Right atrium auricular region (tissue), 2 donors: ENCODE measurements around the gene PYHIN1. TPM values are rescaled to one million over a fixed set of nuclear protein-coding genes. Genes with fewer than 3 reads are reported as not detected.

Experiments
- DNase-seq: peaks from one replicate; pipeline ENCODE4 v3.0.0-alpha.2; 2019; ENCODE audit warnings: low spot score
- H3K27ac ChIP-seq, 2 donors: fragments of 200-600 bp; sonication (generic); 1 replicate in 1 of 2; 2 replicates in 1 of 2; pipeline ENCODE4 v1.5.1; 2016 to 2019
- H3K27me3 ChIP-seq, 2 donors: fragments of 200-600 bp; sonication (generic); one replicate each; pipeline versions ENCODE4 v1.5.1 to v1.6.0; 2017 to 2019
- H3K36me3 ChIP-seq: fragments of 200-600 bp; sonication (generic); one replicate; pipeline ENCODE4 v1.5.1; 2016
- H3K4me1 ChIP-seq, 2 donors: fragments of 200-600 bp; sonication (generic); one replicate each; pipeline versions ENCODE4 v1.5.1 to v1.6.0; 2017 to 2019
- H3K4me3 ChIP-seq, 2 donors: fragments of 200-600 bp; sonication (generic); 1 replicate in 1 of 2; 2 replicates in 1 of 2; pipeline ENCODE4 v1.5.1; 2017 to 2019; ENCODE audit warnings: mild to moderate bottlenecking in 1 of 2, moderate library complexity in 1 of 2
- H3K9me3 ChIP-seq, 2 donors: fragments of 200-600 bp; sonication (generic); one replicate each; pipeline ENCODE4 v1.5.1; 2019
- total RNA-seq, 2 donors: library from RNA; depleted of rRNA; stranded (reverse); fragments of >200 nt; gene quantifications; one replicate each; pipeline ENCODE4 v1.1.0, GENCODE V29; 2016
- TF ChIP-seq, protein P1 (sequence below), 2 donors: fragments of 200-600 bp; sonication (generic); IDR thresholded peaks; one replicate each; pipeline ENCODE4 v1.5.1; 2019; ENCODE audit warnings: antibody characterized with exemption in 2 of 2

The PYHIN1 gene
- total RNA-seq, 2 donors from 2014 or later, result 0.63 TPM; not detected in 1

DNA sequence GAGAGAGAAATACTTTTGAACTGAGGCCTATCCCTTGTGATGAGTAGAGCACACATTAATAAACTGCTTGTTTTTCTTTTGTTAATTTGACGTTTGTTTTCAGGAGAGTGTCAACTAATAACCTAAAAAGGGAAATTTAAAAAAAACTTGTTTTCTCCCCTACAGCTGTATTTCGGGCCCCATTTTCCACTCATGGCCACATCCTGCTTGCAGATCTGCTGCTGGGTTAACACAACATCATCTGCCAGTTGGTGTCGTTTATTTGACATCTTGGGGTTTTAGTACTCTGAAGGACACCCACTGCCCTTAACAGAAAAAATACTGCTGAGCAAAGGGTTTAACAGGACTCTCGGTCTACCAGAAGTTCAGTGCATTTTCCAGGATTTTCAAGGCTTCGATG, 848 bp upstream of the PYHIN1 start:
- Histone ChIP-seq H3K4me3 (no peak overlapping the region), H3K36me3 (no peaks in the 10 kb centered on the region), H3K27ac (no peak overlapping the region), H3K27me3 (no peaks in the 10 kb centered on the region), H3K4me1 (no peaks in the 10 kb centered on the region), H3K9me3 (peaks cover 0 to 8% of the 10 kb centered on the region in 2 donors)
- TF ChIP-seq, protein P1, sequence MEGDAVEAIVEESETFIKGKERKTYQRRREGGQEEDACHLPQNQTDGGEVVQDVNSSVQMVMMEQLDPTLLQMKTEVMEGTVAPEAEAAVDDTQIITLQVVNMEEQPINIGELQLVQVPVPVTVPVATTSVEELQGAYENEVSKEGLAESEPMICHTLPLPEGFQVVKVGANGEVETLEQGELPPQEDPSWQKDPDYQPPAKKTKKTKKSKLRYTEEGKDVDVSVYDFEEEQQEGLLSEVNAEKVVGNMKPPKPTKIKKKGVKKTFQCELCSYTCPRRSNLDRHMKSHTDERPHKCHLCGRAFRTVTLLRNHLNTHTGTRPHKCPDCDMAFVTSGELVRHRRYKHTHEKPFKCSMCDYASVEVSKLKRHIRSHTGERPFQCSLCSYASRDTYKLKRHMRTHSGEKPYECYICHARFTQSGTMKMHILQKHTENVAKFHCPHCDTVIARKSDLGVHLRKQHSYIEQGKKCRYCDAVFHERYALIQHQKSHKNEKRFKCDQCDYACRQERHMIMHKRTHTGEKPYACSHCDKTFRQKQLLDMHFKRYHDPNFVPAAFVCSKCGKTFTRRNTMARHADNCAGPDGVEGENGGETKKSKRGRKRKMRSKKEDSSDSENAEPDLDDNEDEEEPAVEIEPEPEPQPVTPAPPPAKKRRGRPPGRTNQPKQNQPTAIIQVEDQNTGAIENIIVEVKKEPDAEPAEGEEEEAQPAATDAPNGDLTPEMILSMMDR (IDR thresholded peaks at IDR 0.05), result no peak
- no peak for DNase-seq

DNA sequence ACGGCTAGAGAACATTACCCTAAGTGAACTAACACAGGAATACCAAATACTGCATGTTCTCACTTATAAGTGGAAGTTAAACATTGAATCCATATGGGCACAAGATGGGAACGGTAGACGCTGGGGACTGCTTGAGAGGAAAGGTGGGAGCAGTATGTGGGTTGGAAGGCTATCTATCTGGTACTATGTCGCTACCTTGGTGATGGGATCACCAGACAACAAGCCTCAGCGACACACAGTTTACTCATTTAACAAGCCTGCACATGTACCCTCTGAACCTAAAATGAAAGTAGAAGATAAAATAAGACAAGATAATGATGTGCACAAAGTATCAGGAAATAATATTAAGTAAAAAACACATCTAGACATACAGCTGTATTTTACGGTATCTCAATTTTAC, 819 bp downstream of the PYHIN1 start:
- Histone ChIP-seq H3K4me3 (no peak overlapping the region), H3K9me3 (peaks cover 0 to 2% of the 10 kb centered on the region in 2 donors), H3K36me3 (no peaks in the 10 kb centered on the region), H3K4me1 (no peaks in the 10 kb centered on the region), H3K27ac (no peak overlapping the region), H3K27me3 (no peaks in the 10 kb centered on the region)
- no peak for DNase-seq
- TF ChIP-seq, protein P1 (IDR thresholded peaks at IDR 0.05), result no peak

DNA sequence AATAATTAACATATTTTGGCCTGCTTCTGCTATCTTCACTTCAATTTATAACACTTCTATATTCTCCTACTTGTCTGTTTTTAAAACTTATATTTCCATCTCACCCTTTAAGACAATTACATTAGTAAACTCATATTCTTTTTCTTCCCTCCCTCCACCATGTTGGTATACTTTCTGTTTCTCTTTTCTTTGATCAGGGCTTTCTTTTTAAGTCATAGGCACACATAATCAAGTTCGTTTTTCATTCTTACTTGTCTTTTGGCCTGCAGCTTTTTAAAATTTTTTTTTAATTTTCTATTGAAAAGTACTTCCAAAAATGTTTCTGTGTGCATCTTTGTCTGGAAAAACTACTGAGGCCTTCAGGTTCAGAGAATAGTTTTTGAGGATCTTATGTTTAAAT, 2.3 kb downstream of the PYHIN1 start:
- Histone ChIP-seq H3K27me3 (no peaks in the 10 kb centered on the region), H3K9me3 (no peaks in the 10 kb centered on the region), H3K27ac (no peak overlapping the region), H3K4me1 (no peaks in the 10 kb centered on the region), H3K4me3 (no peak overlapping the region), H3K36me3 (no peaks in the 10 kb centered on the region)
- TF ChIP-seq, protein P1 (IDR thresholded peaks at IDR 0.05), result no peak
- no peak for DNase-seq

DNA sequence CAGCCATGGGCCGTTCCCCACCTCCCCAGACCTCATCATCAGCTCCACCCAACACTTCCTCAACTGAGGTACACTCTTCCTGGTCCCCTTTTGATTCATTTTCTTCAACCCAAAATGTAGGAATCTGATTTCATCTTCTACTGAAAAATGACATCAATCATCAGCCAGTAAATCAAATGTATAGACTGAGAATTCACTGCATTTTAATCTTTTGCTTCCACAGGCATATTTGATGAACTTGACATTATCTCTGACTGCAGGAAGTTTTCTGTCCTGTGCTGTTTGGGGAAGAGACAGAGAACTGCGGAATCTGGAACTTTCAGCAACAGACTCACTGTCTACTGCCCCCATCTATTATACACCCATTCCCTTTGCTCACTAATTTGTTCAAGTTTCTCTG, 7.8 kb downstream of the PYHIN1 start:
- DNase-seq, result no peak
- TF ChIP-seq, protein P1 (IDR thresholded peaks at IDR 0.05), result no peak
- Histone ChIP-seq H3K36me3 (no peaks in the 10 kb centered on the region), H3K4me3 (no peak overlapping the region), H3K4me1 (no peaks in the 10 kb centered on the region), H3K9me3 (no peaks in the 10 kb centered on the region), H3K27me3 (no peaks in the 10 kb centered on the region), H3K27ac (no peak overlapping the region)

DNA sequence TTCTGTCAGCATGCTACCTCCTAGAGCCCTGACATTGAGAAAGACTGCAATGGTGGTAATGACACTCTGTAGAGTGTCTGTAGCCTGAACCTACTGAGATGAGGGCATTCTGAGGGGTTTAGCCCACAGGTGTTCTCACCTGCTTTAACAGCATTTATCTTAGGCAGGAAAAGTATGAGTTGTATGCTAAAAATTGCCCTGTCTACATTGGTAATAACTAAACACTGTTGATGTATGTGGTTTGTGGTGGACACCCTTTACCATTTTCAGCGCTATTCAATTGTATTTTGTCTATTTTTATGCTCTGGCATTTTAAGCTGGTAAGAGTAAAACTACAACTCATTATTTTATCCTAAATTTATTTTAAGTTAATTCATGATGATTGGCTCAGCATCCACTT, 10.0 kb downstream of the PYHIN1 start:
- H3K27ac ChIP-seq, result no peak overlapping the region
- H3K27me3 ChIP-seq, result no peaks in the 10 kb centered on the region
- DNase-seq, result no peak
- TF ChIP-seq, protein P1 (IDR thresholded peaks at IDR 0.05), result no peak
- H3K36me3 ChIP-seq, result no peaks in the 10 kb centered on the region
- H3K4me3 ChIP-seq, result no peak overlapping the region
- H3K9me3 ChIP-seq, result no peaks in the 10 kb centered on the region
- H3K4me1 ChIP-seq, result no peaks in the 10 kb centered on the region

DNA sequence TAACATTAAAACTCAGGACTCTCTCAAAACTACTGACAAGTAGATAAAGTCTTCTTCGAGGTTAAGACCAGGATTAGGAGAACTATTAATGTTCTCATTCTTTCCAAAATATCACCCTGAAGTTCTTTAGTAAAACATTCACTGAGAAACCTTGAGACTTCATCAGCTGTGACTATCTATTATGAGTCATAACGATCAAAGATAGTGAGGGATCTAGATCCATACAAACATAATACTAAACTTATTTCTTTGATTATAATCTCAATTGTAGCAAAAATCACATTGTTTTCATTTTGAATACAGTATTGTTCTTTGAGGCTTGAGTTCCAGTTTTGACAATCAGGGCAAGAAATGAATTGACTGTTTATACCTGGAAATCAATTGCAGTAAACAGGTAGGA, 11.1 kb downstream of the PYHIN1 start:
- Histone ChIP-seq H3K4me1 (no peaks in the 10 kb centered on the region), H3K9me3 (no peaks in the 10 kb centered on the region), H3K4me3 (no peak overlapping the region), H3K27ac (no peak overlapping the region), H3K36me3 (no peaks in the 10 kb centered on the region), H3K27me3 (no peaks in the 10 kb centered on the region)
- TF ChIP-seq, protein P1 (IDR thresholded peaks at IDR 0.05), result no peak
- no peak for DNase-seq
